Measurements from ENCODE around the gene ARHGAP26.
"Not testable (repeated sequence)": the region's sequence is repeated elsewhere in the genome, so short reads cannot be mapped to it uniquely, and the experiment has no call there.

Gene ARHGAP26

DNA sequence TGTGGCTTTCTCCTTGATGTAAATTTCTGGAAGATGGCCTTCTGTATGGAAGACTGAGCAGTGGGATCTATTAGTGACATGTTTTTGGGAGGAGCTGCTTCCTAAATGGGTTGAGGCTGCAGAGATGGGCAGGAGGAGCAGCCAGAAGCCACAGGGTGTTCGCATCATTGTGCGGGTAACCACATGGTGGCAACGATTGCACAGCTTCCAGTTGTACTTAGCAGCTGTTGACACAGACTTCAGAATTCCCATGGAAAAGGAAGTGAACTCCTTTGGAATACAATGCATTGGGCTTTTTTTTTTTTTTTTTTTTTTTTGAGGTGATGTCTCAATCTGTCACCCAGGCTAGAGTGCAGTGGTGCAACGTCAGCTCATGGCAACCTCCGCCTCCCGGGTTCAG is 336.0 kb downstream of the ARHGAP26 start:
- no peak for DNase-seq (ENCODE audit: low read depth in 1 of 2, low spot score in 1 of 2)

GRCh38 chr5:143108498-143109128 is 338.4 kb downstream of the ARHGAP26 start:
- DNase-seq (ENCODE audit: low read depth in 1 of 2, low spot score in 1 of 2): no peak

DNA sequence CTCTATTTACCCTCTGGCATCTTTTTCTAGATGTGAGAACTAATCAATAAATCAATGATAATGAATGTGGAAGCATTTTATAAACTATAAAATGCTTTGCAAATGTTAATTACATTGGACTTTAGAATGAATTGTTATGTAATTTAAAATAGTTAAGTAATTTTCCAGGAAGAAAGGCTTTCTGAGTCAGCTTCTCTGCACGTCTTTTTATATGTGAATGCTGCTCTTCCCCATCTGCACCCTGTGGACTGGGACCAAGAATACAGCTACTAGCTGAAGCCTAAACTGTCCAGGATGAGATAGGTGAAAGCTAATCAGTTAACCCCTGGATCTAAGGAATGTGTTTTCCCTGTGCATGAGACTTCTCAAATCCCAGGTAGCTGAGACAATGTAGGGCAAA is 340.4 kb downstream of the ARHGAP26 start:
- no peak for DNase-seq (ENCODE audit: low read depth in 1 of 2, low spot score in 1 of 2)

DNA sequence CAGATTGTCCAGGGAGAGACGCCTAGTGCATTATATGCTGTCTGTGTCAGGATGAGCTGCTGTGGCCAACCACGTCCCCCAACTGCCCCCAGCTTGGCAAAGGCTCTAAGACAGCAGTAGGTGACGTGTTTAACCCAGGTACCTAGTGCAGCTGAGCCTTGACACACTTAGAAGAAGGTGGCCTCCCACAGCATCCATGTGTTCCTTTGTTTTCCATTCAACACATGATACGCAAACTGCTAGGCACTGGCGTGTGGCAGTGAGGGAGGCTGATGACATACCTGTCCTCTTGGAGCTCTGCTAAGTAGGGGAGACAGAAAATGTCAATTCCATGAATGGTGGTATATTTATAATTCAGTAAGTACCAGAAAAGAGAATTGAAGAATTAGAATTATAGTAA is 341.6 kb downstream of the ARHGAP26 start:
- no peak for DNase-seq (ENCODE audit: low read depth in 1 of 2, low spot score in 1 of 2)

DNA sequence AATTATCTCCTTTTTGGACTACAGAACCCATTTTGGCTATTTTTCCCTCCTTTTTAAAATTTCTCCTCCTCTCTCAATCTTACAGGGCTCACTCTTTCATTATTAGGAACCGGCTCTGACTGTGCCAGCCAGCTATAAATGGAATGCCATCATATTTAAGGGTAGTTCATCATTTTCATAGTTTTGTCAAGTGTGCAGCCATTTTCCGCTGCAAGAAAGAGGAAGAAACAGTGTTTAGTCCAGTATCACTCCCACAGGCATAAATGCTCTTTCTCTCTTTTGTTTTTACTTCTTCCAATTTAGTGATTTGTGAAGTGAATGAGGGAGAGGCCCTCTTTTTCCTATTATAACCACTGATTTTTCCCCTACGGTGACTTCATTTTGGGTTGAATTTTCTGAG is 343.3 kb downstream of the ARHGAP26 start:
- DNase-seq (ENCODE audit: low read depth in 1 of 2, low spot score in 1 of 2): no peak

DNA sequence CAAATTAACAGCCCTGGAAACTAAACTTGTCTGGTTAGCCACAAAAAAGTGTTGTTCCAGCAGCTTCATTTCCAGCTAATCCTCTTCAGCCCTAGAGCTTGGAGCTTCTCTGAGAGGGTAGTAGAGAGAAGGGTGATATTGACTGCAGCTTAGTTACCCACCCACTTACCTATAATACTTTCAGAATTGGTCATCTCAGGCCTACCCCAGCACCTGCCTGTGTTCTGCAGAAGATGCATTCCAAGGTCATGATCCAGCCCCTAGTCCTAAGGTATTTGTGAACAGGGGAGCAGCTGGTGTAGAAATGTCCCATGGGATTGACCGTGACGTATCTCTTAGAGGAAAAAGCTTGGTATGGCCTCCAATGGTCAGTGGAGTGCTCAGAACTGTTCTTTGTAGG is 344.3 kb downstream of the ARHGAP26 start:
- DNase-seq (ENCODE audit: low read depth in 1 of 2, low spot score in 1 of 2): no peak

- no peak for DNase-seq (ENCODE audit: low read depth in 1 of 2, low spot score in 1 of 2)
These were observed 345.2 kb downstream of the ARHGAP26 start for GRCh38 chr5:143115381-143115780.

DNA sequence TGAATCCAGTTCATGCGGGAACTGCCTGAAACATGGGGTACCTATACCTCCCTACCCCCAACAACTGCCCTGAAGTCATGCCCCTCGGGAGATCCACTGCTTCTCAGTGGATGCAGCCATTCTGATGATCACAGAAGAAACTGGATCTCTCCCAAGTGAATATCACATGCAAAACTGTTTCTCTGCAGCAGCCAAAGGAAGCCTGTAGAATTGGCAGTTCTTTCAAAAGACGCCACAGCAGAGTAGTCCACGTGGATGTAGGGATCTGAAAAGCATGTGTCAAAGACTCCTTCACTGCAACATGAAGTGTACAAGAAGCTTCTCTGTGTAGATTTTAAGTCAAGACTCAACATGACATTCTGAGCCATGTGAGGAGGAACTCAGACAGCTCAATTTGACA is 346.6 kb downstream of the ARHGAP26 start:
- no peak for DNase-seq (ENCODE audit: low read depth in 1 of 2, low spot score in 1 of 2)

DNA sequence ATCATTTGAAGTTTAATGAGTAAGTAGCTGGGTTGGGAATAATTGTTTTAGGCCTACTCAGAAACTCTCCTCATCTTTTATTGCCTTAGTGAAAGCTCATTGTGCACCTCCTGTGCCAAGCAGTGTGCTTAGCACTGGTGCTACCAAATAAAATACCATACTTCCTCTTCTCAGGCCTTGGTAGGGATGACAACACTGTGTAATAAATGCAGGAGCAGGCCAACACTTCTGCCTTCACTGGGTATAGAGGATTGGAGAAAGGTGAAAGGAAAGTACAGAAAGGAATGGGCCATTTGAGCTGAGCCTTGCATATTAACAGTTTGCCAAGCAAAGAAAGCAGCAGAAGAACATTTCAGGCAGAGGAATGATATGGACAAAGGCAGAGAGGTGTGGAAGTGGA is 347.6 kb downstream of the ARHGAP26 start:
- DNase-seq (ENCODE audit: low read depth in 1 of 2, low spot score in 1 of 2): no peak

- no peak for DNase-seq (ENCODE audit: low read depth in 1 of 2, low spot score in 1 of 2)
These were observed 348.0 kb downstream of the ARHGAP26 start for GRCh38 chr5:143118222-143118621.

GRCh38 chr5:143118818-143119217 is 348.6 kb downstream of the ARHGAP26 start:
- not testable (repeated sequence) for DNase-seq (ENCODE audit: low read depth in 1 of 2, low spot score in 1 of 2)

GRCh38 chr5:143119291-143119769 is 349.2 kb downstream of the ARHGAP26 start:
- DNase-seq (ENCODE audit: low read depth in 1 of 2, low spot score in 1 of 2): no peak

DNA sequence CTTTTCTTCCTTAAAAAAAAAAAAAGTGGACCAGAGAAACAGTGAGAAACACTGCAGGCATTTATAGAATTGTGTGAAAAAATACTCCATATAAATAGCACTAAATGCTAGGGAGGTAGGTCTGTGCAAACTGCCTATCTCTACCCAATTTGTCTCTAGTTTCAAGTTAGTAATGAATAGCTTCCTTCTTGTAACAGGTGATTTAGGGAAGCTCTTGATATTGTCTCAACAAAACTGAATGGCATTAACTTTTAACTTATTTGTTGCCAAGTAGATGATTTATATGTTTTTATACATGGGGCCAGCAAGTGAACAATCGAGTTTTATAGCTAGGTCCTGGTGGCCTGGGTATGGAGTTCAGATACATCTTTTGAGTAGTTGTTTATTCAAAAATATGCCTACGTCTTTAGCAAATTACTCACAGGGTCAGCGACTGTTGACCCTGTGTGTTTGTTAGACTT is 349.7 kb downstream of the ARHGAP26 start:
- no peak for DNase-seq (ENCODE audit: low read depth in 1 of 2, low spot score in 1 of 2)

- DNase-seq (ENCODE audit: low read depth in 1 of 2, low spot score in 1 of 2): no peak
These were observed 350.4 kb downstream of the ARHGAP26 start for GRCh38 chr5:143120460-143121134.

GRCh38 chr5:143121135-143121475 is 350.9 kb downstream of the ARHGAP26 start:
- no peak for DNase-seq (ENCODE audit: low read depth in 1 of 2, low spot score in 1 of 2)

- DNase-seq (ENCODE audit: low read depth in 1 of 2, low spot score in 1 of 2): no peak
These were observed 354.4 kb downstream of the ARHGAP26 start for GRCh38 chr5:143124593-143124992.

- no peak for DNase-seq (ENCODE audit: low read depth in 1 of 2, low spot score in 1 of 2)
These were observed 356.2 kb downstream of the ARHGAP26 start for GRCh38 chr5:143126174-143127019.

DNA sequence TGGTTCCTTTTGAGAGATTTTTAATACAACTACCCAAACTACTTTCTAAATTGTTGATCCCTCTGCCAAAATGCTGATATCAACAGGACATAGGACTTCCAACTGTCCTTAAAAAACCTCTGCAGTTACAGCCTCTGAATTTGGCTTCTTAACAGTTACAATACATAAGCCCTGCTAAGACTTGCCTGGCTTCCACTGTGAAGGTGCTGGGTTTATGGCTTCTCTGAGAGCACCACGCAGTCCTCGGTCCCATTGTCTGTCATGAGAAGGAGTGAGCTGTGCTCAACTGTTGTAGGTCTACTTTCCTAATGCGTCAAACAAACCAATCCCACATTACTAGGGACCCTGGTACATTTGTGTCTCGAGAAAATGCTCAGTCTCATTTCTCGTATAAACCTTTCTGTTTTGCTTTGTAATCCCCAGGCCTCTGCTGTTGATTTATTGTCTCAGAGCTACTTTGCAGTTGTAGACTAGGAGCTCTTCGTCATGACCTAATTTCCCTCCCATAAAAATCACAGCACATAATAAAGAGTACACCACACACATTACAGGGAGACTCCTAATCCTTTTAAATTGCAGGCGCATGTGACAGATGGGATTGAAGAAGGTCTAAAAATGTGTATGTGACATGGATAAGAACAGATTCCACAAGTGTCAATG is 358.4 kb downstream of the ARHGAP26 start:
- DNase-seq (ENCODE audit: low read depth in 1 of 2, low spot score in 1 of 2): no peak

GRCh38 chr5:143129203-143129602 is 359.0 kb downstream of the ARHGAP26 start:
- DNase-seq (ENCODE audit: low read depth in 1 of 2, low spot score in 1 of 2): no peak

GRCh38 chr5:143129910-143130612 is 359.9 kb downstream of the ARHGAP26 start:
- DNase-seq (ENCODE audit: low read depth in 1 of 2, low spot score in 1 of 2): no peak
